GM18909 (cell line): ENCODE measurements around the gene METTL4.
"Not testable (repeated sequence)": the region's sequence is repeated elsewhere in the genome, so short reads cannot be mapped to it uniquely, and the experiment has no call there.

Source experiments
- ATAC-seq: cut with Tn5 transposase; IDR thresholded peaks from one replicate; pipeline ENCODE4 v1.9.1; 2021; ENCODE audit warnings: mild to moderate bottlenecking; ENCODE audit not compliant: unreplicated experiment, poor library complexity

The METTL4 gene

DNA sequence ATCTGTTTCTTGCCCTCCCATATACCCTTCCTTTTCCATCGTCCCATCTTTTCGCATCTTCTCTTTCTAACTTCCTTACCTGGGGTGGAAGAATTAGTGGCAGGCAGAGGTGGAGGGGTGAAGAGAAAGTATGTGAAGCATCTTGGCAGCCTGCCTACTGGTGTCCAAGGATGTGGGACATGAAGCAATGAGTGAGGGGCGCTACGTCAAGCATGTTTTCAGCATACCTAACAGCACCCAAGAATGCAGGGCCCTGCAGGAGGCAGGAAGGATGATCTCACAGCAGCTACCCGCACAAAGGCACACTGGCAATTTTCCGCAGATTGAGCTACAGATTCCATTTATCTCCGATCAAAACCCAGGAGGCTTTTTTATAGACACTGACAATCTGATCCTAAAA is 42.2 kb downstream of the METTL4 start:
- no peak for ATAC-seq

GRCh38 chr18:2526329-2526728 is 45.0 kb downstream of the METTL4 start:
- ATAC-seq = no peak

- ATAC-seq = not testable (repeated sequence)
Measured at GRCh38 chr18:2524794-2525198, 46.5 kb downstream of the METTL4 start.

- peak; percentile 67 for ATAC-seq
Measured at GRCh38 chr18:2522112-2522511, 49.2 kb downstream of the METTL4 start.

DNA sequence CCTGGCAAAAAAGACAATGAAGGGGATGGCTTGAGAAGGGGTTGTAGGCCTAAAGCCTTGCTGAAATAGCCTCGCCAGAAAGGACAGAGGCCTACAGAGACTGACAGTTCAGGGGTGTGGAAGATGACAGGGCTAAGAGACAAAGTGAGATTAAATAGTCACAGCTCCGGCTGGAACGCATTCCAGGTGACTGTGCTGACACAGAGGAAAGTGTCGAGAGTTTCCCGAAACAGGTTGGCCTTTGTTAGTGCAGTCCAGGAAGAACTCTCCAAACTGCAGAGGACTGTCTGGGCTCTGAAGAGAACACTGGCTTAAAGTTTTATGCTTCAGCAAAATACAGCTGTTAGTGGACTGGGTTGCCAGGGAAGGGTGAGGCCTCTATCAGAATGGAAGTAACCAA is 52.8 kb downstream of the METTL4 start:
- ATAC-seq = no peak

GRCh38 chr18:2515908-2516625 is 55.2 kb downstream of the METTL4 start:
- ATAC-seq = no peak

DNA sequence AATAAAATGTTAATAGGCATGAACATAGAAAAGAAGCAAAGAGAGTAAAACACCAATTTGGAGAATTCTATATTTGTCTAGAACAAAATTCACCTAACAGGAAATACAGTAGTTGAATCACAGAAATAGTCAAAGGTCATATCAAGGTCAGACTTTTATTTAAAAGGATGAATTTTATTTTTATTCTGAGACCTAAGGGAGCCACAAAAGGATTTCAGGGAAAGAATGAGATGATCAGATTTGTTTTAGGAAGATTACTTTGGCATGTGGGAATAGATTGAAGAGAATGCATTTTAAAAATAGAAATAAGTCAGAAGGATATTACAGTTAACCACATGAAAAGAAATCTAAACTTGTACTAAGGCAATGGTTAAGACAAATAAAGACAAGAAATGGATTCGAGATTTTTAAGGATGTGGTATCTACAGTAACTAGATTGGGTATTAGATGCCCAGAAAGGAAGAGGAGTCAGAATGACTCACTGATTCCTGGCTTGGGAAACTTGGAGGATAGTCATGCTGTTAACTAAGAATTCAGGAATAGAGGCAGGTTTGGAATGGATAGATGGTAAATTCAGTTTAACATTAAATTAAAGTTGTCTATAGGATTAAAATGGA is 56.0 kb downstream of the METTL4 start:
- no peak for ATAC-seq

GRCh38 chr18:2513616-2514015 is 57.7 kb downstream of the METTL4 start:
- ATAC-seq = no peak

DNA sequence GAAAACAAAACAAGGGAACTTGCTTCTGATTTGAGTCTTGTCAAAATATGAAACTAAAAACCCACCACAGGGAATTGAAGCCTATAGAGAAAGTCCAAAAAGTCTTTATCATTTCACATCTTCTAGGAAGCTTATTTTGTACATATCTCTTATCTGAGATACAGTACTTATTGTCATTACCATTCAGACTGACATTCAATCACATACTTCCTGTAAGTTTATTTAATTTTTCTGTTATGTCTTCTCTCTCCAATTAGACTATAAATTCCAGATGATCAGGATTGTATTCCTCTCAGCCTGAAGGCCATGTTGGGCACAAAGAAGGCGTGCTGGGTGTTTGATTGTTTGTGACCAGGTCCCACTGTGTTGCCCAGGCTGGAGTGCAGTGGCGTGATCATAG is 59.2 kb downstream of the METTL4 start:
- ATAC-seq = no peak

- ATAC-seq = no peak
Measured at GRCh38 chr18:2511451-2511850, 59.9 kb downstream of the METTL4 start.

DNA sequence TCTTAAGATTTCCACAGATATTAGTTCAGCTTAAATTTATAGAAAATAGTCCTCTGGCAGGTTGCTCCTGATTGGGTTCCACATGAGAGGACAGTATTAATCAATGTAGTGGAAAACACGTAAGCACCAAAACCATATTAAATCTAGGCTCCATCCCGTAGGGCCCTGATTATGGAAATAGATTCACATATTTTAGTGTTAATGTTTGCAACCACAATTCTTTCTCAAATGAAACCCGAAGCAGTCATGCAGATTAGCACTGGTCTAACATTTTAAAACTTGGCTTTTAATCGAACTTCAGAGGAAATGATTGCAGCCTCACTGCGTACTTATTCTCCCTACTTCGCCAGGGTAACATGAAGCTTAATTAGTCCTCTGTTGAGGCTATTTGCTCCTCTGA is 60.9 kb downstream of the METTL4 start:
- ATAC-seq = no peak

DNA sequence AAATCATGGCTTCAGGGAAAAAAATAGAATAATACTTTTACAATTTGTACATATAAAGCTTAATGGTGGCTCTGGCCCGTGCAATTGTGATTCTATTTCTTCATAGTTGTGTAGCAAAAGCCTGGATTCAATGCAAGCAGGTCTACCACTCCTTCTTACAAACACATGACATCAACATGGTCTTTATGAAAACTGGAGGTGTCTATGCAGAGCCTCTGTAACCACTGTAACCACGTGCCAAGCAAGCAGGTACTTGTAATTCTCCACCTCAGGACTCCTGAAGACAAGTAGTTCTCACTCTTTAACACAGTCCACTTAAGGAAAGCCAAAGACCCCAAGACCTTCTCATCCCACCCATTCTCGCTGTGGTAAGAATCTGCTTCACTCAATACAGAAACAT is 62.6 kb downstream of the METTL4 start:
- ATAC-seq = no peak

DNA sequence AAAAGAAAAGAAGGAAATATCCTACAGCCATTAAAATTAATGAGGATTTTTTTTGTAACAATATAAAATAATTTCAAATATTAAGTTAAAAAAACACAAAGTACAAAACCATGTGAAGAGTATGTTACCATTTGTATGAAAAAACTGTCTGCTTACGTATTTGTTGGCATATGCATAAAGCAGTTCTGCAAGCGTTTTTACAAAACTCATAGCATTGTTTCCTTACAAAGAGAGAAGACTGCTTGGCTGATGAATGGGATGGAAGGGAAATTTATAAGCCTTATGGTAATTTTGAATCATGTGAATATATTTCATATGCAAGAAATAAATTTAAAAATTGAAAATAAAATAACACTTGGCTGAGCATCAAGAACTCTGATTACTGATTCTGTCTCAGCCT is 63.1 kb downstream of the METTL4 start:
- ATAC-seq = no peak

DNA sequence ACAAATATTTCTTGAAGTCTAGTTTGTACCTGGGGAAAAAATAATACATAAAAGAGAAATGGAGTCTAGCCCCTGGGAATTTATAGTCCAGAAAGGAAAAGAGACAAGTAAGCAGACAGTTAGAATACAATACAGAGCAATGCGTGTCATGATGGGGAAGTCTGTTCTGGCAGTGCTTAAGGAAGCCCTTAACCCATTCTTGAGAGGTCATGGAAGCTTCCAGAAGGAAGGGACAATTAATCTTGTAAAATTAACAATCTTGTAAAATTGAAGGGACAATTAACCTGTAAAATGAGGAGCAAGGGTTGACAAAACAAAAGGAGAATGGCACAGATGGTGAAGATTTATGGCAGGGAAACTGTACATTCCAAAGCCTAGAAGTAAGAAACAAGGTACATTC is 66.7 kb downstream of the METTL4 start:
- ATAC-seq = no peak

GRCh38 chr18:2502880-2503279 is 68.4 kb downstream of the METTL4 start:
- ATAC-seq = no peak

GRCh38 chr18:2502394-2502793 is 68.9 kb downstream of the METTL4 start:
- ATAC-seq = no peak

DNA sequence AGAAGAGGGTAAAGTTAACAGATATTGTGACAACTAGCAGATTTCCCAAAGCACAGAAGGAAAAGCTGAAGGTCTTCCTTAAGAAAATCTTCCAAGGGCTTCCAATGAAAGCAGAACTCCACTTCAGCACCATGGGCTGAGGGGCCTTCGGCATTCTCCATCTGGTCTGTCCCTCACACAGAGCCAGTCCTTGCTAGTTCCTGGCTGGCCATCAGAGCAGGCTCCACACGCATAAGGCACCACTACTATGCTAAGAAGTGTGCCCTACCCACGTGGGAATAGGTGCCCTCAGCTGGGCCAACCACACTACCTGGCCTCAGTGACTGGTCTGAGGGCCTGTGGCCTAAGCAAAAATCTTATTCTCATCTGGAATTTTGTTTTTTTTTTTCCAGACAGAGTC is 73.5 kb downstream of the METTL4 start:
- ATAC-seq = no peak

DNA sequence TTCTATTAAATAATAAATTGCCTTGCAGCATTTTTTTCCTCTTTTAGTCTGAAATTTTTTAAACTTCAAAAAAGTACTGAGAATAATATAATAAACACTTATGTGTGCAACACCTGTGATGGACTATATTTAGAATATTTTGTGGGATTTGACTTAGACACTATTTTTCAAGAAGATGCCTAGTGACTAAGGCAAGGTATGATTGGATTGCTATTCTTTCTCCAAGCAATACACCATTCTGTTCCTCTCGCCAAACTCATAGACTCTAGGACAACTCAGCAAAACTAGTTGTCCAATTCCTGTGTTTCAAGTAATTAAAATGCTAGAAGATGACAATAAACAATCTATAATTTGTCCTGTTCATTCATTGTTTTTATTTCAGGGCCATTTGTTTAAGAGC is 75.9 kb downstream of the METTL4 start:
- ATAC-seq = no peak

- ATAC-seq = no peak
Measured at GRCh38 chr18:2494921-2495320, 76.4 kb downstream of the METTL4 start.
